Astrocyte (in vitro differentiated cells and primary cell): ENCODE measurements around the gene HNRNPA1L2. TPM values are rescaled to one million over a fixed set of nuclear protein-coding genes. Genes with fewer than 3 reads are reported as not detected.
"Not testable (repeated sequence)": the region's sequence is repeated elsewhere in the genome, so short reads cannot be mapped to it uniquely, and the experiment has no call there.

Source experiments
- DNase-seq: peaks from one replicate; pipeline ENCODE4 v3.0.0-alpha.2; 2010; ENCODE audit warnings: low read depth
- FAIRE-seq: peaks from 2 replicates; lab custom pipeline; 2011; peaks lifted over from hg19 to GRCh38; lab: Jason Lieb, UNC
- H2AFZ ChIP-seq: 2 replicates; pipeline ENCODE4 v1.6.0; 2012; ENCODE audit warnings: low read depth, low read length, inconsistent platforms
- H3K27ac ChIP-seq: 2 replicates; pipeline ENCODE4 v1.5.1; 2011; ENCODE audit warnings: low read depth, low read length, inconsistent platforms
- H3K27me3 ChIP-seq: 2 replicates; pipeline ENCODE4 v1.6.0; 2011; ENCODE audit warnings: low read length, inconsistent platforms; ENCODE audit not compliant: insufficient read depth
- H3K36me3 ChIP-seq: 2 replicates; pipeline ENCODE4 v1.5.1; 2011; ENCODE audit warnings: low read length, inconsistent platforms; ENCODE audit not compliant: insufficient read depth
- H3K4me1 ChIP-seq: 2 replicates; pipeline ENCODE4 v1.5.1; 2011; ENCODE audit warnings: low read length, inconsistent platforms; ENCODE audit not compliant: insufficient read depth
- H3K4me2 ChIP-seq: 2 replicates; pipeline ENCODE4 v1.6.0; 2012; ENCODE audit warnings: low read length, inconsistent platforms
- H3K4me3 ChIP-seq: 2 replicates; pipeline ENCODE4 v1.5.1; 2011; ENCODE audit warnings: low read depth, mild to moderate bottlenecking, low read length, inconsistent platforms; ENCODE audit not compliant: insufficient read depth
- H3K79me2 ChIP-seq: 2 replicates; pipeline ENCODE4 v1.6.0; 2012; ENCODE audit warnings: mild to moderate bottlenecking, low read length, inconsistent platforms; ENCODE audit not compliant: insufficient read depth
- H3K9ac ChIP-seq: 2 replicates; pipeline ENCODE4 v1.6.0; 2012; ENCODE audit warnings: mild to moderate bottlenecking, low read length, inconsistent platforms
- H3K9me3 ChIP-seq: 2 replicates; pipeline ENCODE4 v1.5.1; 2012; ENCODE audit warnings: low read depth, mild to moderate bottlenecking, low read length, inconsistent platforms; ENCODE audit not compliant: insufficient read depth
- H4K20me1 ChIP-seq: 2 replicates; pipeline ENCODE4 v1.6.0; 2012; ENCODE audit warnings: low read length, inconsistent platforms; ENCODE audit not compliant: insufficient read depth
- H3K27ac Mint-ChIP-seq: one replicate; pipeline ENCODE4 v1.8.0; 2021; ENCODE audit warnings: mild to moderate bottlenecking, mixed read lengths; ENCODE audit not compliant: unreplicated experiment
- H3K27me3 Mint-ChIP-seq: one replicate; pipeline ENCODE4 v1.8.0; 2021; ENCODE audit warnings: low read depth, mixed read lengths; ENCODE audit not compliant: unreplicated experiment
- H3K36me3 Mint-ChIP-seq: one replicate; pipeline ENCODE4 v1.8.0; 2021; ENCODE audit warnings: low read depth, mixed read lengths; ENCODE audit not compliant: unreplicated experiment
- H3K4me1 Mint-ChIP-seq: one replicate; pipeline ENCODE4 v1.8.0; 2021; ENCODE audit warnings: low read depth, mixed read lengths; ENCODE audit not compliant: unreplicated experiment
- H3K4me3 Mint-ChIP-seq: one replicate; pipeline ENCODE4 v1.8.0; 2021; ENCODE audit warnings: mild to moderate bottlenecking, moderate library complexity, mixed read lengths; ENCODE audit not compliant: unreplicated experiment
- H3K9me3 Mint-ChIP-seq: one replicate; pipeline ENCODE4 v1.8.0; 2021; ENCODE audit warnings: mild to moderate bottlenecking, mixed read lengths; ENCODE audit not compliant: unreplicated experiment
- CTCF ChIP-seq: IDR thresholded peaks from 2 replicates; pipeline ENCODE4 v1.5.1; 2011; ENCODE audit warnings: low read depth, mild to moderate bottlenecking, inconsistent platforms, low read length, moderate library complexity; ENCODE audit not compliant: insufficient read depth
- total RNA-seq: library from RNA; stranded (reverse); gene quantifications from 2 replicates; pipeline ENCODE4 v1.2.1, GENCODE V29; 2021

HNRNPA1L2 gene
- total RNA-seq, 1 donor from 2014 or later = 6.4 TPM

GRCh38 chr13:52608184-52608583 lies 34.0 kb upstream of the HNRNPA1L2 start:
- not testable (repeated sequence) for FAIRE-seq, DNase-seq, H3K27me3 ChIP-seq, H3K4me1 Mint-ChIP-seq, H3K9me3 ChIP-seq, H3K27ac ChIP-seq, H3K4me1 ChIP-seq, H3K4me3 ChIP-seq, H3K4me3 Mint-ChIP-seq, H3K27ac Mint-ChIP-seq, H4K20me1 ChIP-seq, H3K36me3 Mint-ChIP-seq, H3K36me3 ChIP-seq, H3K9ac ChIP-seq, H3K4me2 ChIP-seq, H3K27me3 Mint-ChIP-seq, H3K79me2 ChIP-seq, H3K9me3 Mint-ChIP-seq
- H2AFZ ChIP-seq = peak overlapping the region; percentile 10

- not testable (repeated sequence) for FAIRE-seq, H3K36me3 Mint-ChIP-seq, H2AFZ ChIP-seq
Measured at GRCh38 chr13:52609013-52609606, 33.1 kb upstream of the HNRNPA1L2 start.

GRCh38 chr13:52610158-52610557 lies 32.1 kb upstream of the HNRNPA1L2 start:
- not testable (repeated sequence) for H3K4me1 Mint-ChIP-seq, H3K27me3 Mint-ChIP-seq, H3K9me3 ChIP-seq, H3K27ac Mint-ChIP-seq, H4K20me1 ChIP-seq, H2AFZ ChIP-seq, H3K36me3 ChIP-seq, H3K4me2 ChIP-seq, H3K27me3 ChIP-seq, H3K9me3 Mint-ChIP-seq, H3K4me1 ChIP-seq, H3K9ac ChIP-seq, H3K36me3 Mint-ChIP-seq, H3K79me2 ChIP-seq, FAIRE-seq, H3K4me3 ChIP-seq, H3K27ac ChIP-seq, H3K4me3 Mint-ChIP-seq, DNase-seq

More at GRCh38 chr13:52609013-52609606, 33.1 kb upstream of the HNRNPA1L2 start:
- not testable (repeated sequence) for H3K4me3 Mint-ChIP-seq, H3K27ac Mint-ChIP-seq, H3K27ac ChIP-seq, H3K4me2 ChIP-seq, H3K4me1 Mint-ChIP-seq, H3K9me3 Mint-ChIP-seq, H3K4me3 ChIP-seq, H3K27me3 Mint-ChIP-seq, H3K79me2 ChIP-seq, H4K20me1 ChIP-seq, H3K27me3 ChIP-seq, H3K9ac ChIP-seq, H3K4me1 ChIP-seq, H3K36me3 ChIP-seq, H3K9me3 ChIP-seq
- peak; percentile 16 for DNase-seq
- peak; percentile 21 for TF ChIP-seq CTCF
